Esophagus mucosa (tissue), 1 donor: Measurements from ENCODE around the gene RBM22. TPM values are rescaled to one million over a fixed set of nuclear protein-coding genes. Genes with fewer than 3 reads are reported as not detected.

Source experiments
- ATAC-seq: fragments of 200-7000 bp; cut with Tn5 transposase; one replicate; pipeline ENCODE4 v1.9.1; 2020
- total RNA-seq: library from RNA; stranded (reverse); gene quantifications from one replicate; pipeline ENCODE4 v1.2.4, GENCODE V29; 2023
- donor health status: DM: yes; HTN: yes; CAD: no.

The RBM22 gene
- total RNA-seq, 1 donor from 2014 or later, result 24.4 TPM

GRCh38 chr5:150651924-150652671 lies 48.8 kb downstream of the RBM22 start:
- ATAC-seq, result no peak

GRCh38 chr5:150651382-150651781 lies 49.5 kb downstream of the RBM22 start:
- ATAC-seq, result no peak

- no peak for ATAC-seq
Measured at GRCh38 chr5:150650021-150651006, 50.5 kb downstream of the RBM22 start.

GRCh38 chr5:150649108-150650020 lies 51.5 kb downstream of the RBM22 start:
- ATAC-seq, result no peak

GRCh38 chr5:150648294-150649107 lies 52.4 kb downstream of the RBM22 start:
- ATAC-seq, result no peak

GRCh38 chr5:150647275-150648251 lies 53.3 kb downstream of the RBM22 start:
- no peak for ATAC-seq

- ATAC-seq, result no peak
Measured at GRCh38 chr5:150645070-150645700, 55.7 kb downstream of the RBM22 start.

- ATAC-seq, result no peak
Measured at GRCh38 chr5:150644514-150644913, 56.3 kb downstream of the RBM22 start.

- ATAC-seq, result no peak
Measured at GRCh38 chr5:150644058-150644457, 56.8 kb downstream of the RBM22 start.

GRCh38 chr5:150642991-150643710 lies 57.7 kb downstream of the RBM22 start:
- no peak for ATAC-seq

- peak; percentile 40 for ATAC-seq
Measured at GRCh38 chr5:150642567-150642927, 58.3 kb downstream of the RBM22 start.

- ATAC-seq, result no peak
Measured at GRCh38 chr5:150641824-150642566, 58.9 kb downstream of the RBM22 start.

- ATAC-seq, result peak; percentile 40
Measured at GRCh38 chr5:150641006-150641570, 59.8 kb downstream of the RBM22 start.

Other genes with a start within 250 kb of the RBM22 start
- 112 TPM for gene NDST1, start 192.9 kb downstream of the RBM22 start, total RNA-seq
- gene SYNPO, start 60.4 kb downstream of the RBM22 start, total RNA-seq, result 7.8 TPM
- not detected for gene MYOZ3, start 39.8 kb downstream of the RBM22 start, total RNA-seq
- gene DCTN4, start 58.0 kb upstream of the RBM22 start, total RNA-seq, result 49.4 TPM
- 17.0 TPM for gene SMIM3, start 77.7 kb upstream of the RBM22 start, total RNA-seq
- not detected for gene IRGM, start 145.5 kb upstream of the RBM22 start, total RNA-seq
- gene ZNF300, start 203.9 kb upstream of the RBM22 start, total RNA-seq, result 3.5 TPM